ENCODE data around the gene ADGRL3. TPM values are rescaled to one million over a fixed set of nuclear protein-coding genes. Genes with fewer than 3 reads are reported as not detected.
A peak's percentile ranks its signal among the peaks of the same experiment; 100 is the strongest.

ADGRL3 gene
- total RNA-seq, 1 donor from 2014 or later, result 93.6 TPM

DNA sequence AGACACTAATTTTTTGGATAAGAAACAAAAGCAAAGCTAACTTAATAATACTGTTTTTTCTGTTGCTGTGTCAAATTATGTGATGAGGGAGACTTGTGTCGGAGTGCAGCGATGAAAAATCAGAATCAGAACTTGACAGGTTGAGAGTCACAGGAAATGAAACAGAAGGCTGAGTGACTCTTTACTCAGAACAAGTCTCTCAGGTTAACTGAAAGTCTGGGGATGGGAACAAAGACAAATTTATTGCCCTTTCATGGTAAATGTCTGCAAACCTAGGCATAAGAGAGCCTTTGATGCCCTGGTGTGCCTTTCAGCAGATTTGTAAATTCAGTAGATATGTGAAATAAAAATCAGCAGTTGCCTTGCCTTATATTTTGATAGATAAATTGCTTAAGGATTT lies 96.0 kb downstream of the ADGRL3 start:
- no peak overlapping the region for H3K4me3 Mint-ChIP-seq
- Histone ChIP-seq H3K9ac (no peak overlapping the region), H3K27ac (peak overlapping the region; percentile 62), H3K27me3 (no peaks in the 10 kb centered on the region), H3K4me1 (peaks cover 54% of the 10 kb centered on the region), H3K4me3 (no peak overlapping the region), H2AFZ (replicated peaks) (no peak overlapping the region), H3F3A (ENCODE audit: low read depth) (peaks cover 27% of the 10 kb centered on the region), H3K9me3 (ENCODE audit: low read depth) (no peaks in the 10 kb centered on the region), H4K20me1 (ENCODE audit: low read depth) (peaks cover 43% of the 10 kb centered on the region), H3K36me3 (no peaks in the 10 kb centered on the region), H3K4me2 (peak overlapping the region; percentile 49), H3K79me2 (ENCODE audit: low read depth) (peaks cover 73% of the 10 kb centered on the region)
- H3K27ac Mint-ChIP-seq, result peak overlapping the region; percentile 18
- peaks cover 9% of the 10 kb centered on the region for H3K36me3 Mint-ChIP-seq
- no peaks in the 10 kb centered on the region for H3K9me3 Mint-ChIP-seq
- peaks cover 51% of the 10 kb centered on the region for H3K4me1 Mint-ChIP-seq
- H3K27me3 Mint-ChIP-seq (ENCODE audit: insufficient read depth, low read depth), result no peaks in the 10 kb centered on the region
- TF ChIP-seq CTCF (IDR thresholded peaks at IDR 0.05) (no peak), EZH2phosphoT487 (IDR thresholded peaks at IDR 0.05) (no peak), EZH2 (IDR thresholded peaks at IDR 0.05) (no peak)
- no peak for DNase-seq (ENCODE audit: low spot score)

DNA sequence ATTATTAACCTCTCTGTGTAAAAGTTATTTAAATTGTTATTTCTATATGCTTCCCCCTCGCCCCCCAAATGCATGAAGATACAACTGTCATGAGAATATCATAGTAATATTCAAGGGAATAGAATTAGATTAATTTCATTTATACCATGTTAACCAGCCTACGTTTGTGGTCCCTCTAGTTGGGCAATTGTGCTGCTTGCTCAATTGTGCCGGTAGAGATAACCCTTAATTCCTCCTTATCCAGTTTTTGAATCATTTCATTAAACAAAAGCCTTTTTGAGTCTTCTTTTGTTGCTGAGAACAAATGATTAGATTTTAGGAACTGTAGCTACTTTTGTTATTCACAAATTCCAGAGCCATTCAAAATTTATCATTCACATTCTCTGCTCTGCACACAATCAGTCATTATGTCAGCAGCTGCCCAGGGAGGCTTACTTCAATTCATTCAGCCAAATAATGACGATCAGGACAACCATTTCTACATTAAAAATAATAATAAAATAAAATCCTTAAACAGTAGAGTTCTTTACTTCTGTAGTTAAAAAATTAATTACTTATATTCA lies 98.1 kb downstream of the ADGRL3 start:
- Histone ChIP-seq H4K20me1 (ENCODE audit: low read depth) (peaks cover 36% of the 10 kb centered on the region), H3K27ac (peak overlapping the region; percentile 72), H3K79me2 (ENCODE audit: low read depth) (peaks cover 78% of the 10 kb centered on the region), H3F3A (ENCODE audit: low read depth) (peaks cover 28% of the 10 kb centered on the region), H3K9ac (no peak overlapping the region), H3K4me3 (no peak overlapping the region), H3K9me3 (ENCODE audit: low read depth) (no peaks in the 10 kb centered on the region), H3K36me3 (no peaks in the 10 kb centered on the region), H3K4me2 (peak overlapping the region; percentile 55), H2AFZ (replicated peaks) (no peak overlapping the region), H3K4me1 (peaks cover 75% of the 10 kb centered on the region), H3K27me3 (no peaks in the 10 kb centered on the region)
- peaks cover 3% of the 10 kb centered on the region for H3K9me3 Mint-ChIP-seq
- peak; percentile 52 for DNase-seq (ENCODE audit: low spot score)
- no peaks in the 10 kb centered on the region for H3K27me3 Mint-ChIP-seq (ENCODE audit: insufficient read depth, low read depth)
- TF ChIP-seq EZH2phosphoT487 (IDR thresholded peaks at IDR 0.05), result no peak
- TF ChIP-seq CTCF (IDR thresholded peaks at IDR 0.05), result no peak
- TF ChIP-seq EZH2 (IDR thresholded peaks at IDR 0.05), result no peak
- H3K27ac Mint-ChIP-seq, result no peak overlapping the region
- H3K4me1 Mint-ChIP-seq, result peaks cover 42% of the 10 kb centered on the region
- peaks cover 13% of the 10 kb centered on the region for H3K36me3 Mint-ChIP-seq
- no peak overlapping the region for H3K4me3 Mint-ChIP-seq

- H3F3A ChIP-seq (ENCODE audit: low read depth), result peaks cover 28% of the 10 kb centered on the region
- DNase-seq (ENCODE audit: low spot score), result no peak
- H4K20me1 ChIP-seq (ENCODE audit: low read depth), result peaks cover 29% of the 10 kb centered on the region
- no peak overlapping the region for H3K4me3 ChIP-seq
- Mint-ChIP-seq H3K27ac (no peak overlapping the region), H3K36me3 (peaks cover 13% of the 10 kb centered on the region), H3K9me3 (peaks cover 3% of the 10 kb centered on the region), H3K4me1 (peaks cover 36% of the 10 kb centered on the region), H3K27me3 (ENCODE audit: insufficient read depth, low read depth) (no peaks in the 10 kb centered on the region), H3K4me3 (no peak overlapping the region)
- H3K36me3 ChIP-seq, result no peaks in the 10 kb centered on the region
- H3K4me2 ChIP-seq, result no peak overlapping the region
- TF ChIP-seq EZH2 (IDR thresholded peaks at IDR 0.05) (no peak), EZH2phosphoT487 (IDR thresholded peaks at IDR 0.05) (no peak), CTCF (IDR thresholded peaks at IDR 0.05) (no peak)
- H3K4me1 ChIP-seq, result peaks cover 82% of the 10 kb centered on the region
- no peak overlapping the region for H2AFZ ChIP-seq (replicated peaks)
- H3K9ac ChIP-seq, result no peak overlapping the region
- peak overlapping the region; percentile 72 for H3K27ac ChIP-seq
- H3K79me2 ChIP-seq (ENCODE audit: low read depth), result peaks cover 80% of the 10 kb centered on the region
- H3K9me3 ChIP-seq (ENCODE audit: low read depth), result no peaks in the 10 kb centered on the region
- H3K27me3 ChIP-seq, result no peaks in the 10 kb centered on the region
Measured at GRCh38 chr4:61299316-61299715, 99.2 kb downstream of the ADGRL3 start.

Measured in neural progenitor cell (in vitro differentiated cells).